HuH-7 (cell line): ENCODE data around the gene CCDC110.
A peak's percentile ranks its signal among the peaks of the same experiment; 100 is the strongest.

Experiments used
- DNase-seq: peaks from one replicate; pipeline ENCODE4 v3.0.0; 2011; ENCODE audit warnings: low spot score

Gene CCDC110

DNA sequence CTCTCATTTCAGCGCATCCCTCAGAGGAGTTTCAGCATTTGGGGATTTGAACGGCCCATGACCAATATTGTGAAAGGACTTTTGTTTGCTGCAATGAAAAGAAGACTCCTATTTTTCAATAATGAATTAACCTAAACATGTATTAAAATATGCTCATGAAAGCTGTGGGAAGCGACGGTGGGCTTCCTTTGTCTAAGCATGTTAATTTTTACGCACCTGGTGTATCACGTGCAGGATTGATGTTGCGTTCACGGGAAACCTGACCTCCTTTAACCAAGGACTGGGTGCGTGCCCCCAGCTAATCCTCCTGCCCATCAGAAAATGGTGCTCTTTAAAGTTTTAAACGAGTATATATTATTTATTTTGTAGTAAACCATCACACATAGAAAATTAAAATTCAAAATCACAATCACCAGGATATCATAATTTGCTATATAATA lies 590 bp upstream of the CCDC110 start:
- DNase-seq, result no peak

GRCh38 chr4:185470501-185471195 lies 885 bp downstream of the CCDC110 start:
- DNase-seq, result peak; percentile 4

DNA sequence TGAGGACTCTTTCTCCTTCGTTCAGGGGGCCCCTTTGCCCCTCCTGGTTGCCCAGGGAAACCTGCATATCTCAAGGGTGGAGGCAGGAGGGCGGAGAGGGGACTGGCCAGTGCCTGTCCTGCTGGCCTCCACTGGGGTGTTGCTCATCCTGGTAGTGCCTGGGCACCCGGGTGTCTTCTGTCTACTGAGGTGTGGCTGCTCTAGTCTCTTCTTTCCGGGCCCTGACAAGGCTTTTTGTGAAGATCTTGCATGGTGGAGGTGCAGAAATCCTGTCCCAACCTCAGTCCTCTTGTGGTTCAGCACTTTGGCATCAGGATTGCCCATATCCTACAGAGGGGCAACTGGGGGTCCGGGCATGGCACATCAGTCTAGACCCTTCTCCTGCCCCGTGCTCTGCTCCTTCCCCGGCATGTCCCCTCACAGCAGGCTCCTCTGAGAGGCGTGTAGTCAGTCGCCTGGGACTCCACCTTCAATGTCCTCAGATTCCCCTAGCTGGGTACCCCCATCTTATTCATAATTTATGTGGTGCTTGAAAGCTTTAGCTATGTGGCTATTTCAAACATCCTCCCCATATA lies 1.9 kb downstream of the CCDC110 start:
- no peak for DNase-seq

GRCh38 chr4:185468999-185469398 lies 2.5 kb downstream of the CCDC110 start:
- no peak for DNase-seq

DNA sequence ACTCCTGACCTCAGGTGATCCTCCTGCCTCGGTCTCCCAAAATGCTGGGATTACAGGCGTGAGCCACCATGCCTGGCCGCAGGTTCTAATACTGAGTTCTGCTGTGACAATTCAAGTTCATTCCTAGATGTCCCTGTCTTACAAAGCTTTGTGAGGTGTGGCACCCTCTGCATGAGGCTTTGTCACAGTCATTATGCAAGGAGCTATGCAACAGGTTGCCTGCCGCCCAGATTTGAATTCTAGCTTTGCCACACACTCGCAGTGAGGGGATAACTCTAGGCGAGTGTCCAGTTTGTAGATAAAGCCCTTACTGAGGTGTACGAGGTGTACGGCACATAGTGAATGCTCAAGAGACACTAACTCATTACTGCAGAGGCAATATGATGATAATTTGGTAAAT lies 3.5 kb downstream of the CCDC110 start:
- no peak for DNase-seq

GRCh38 chr4:185467101-185467500 lies 4.4 kb downstream of the CCDC110 start:
- DNase-seq, result no peak

GRCh38 chr4:185465707-185466106 lies 5.8 kb downstream of the CCDC110 start:
- no peak for DNase-seq

DNA sequence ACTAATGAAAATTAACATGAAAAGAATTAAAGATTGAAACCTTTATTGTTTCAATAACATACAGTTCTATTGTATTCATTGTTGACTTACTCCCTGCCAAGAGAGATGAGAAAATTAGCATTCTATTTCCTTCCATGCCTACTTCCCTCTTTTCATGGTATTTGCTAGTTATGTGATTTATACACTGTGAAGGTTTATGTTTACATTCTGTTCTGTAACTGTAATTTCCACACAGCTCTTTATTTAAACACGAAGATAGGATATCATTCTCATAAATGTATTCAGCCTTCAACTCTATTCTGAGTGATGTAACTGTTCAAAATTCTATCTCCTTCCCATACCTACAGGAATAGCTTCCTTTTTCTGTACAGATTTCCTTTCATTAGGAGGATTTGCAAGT lies 6.6 kb downstream of the CCDC110 start:
- DNase-seq, result no peak

DNA sequence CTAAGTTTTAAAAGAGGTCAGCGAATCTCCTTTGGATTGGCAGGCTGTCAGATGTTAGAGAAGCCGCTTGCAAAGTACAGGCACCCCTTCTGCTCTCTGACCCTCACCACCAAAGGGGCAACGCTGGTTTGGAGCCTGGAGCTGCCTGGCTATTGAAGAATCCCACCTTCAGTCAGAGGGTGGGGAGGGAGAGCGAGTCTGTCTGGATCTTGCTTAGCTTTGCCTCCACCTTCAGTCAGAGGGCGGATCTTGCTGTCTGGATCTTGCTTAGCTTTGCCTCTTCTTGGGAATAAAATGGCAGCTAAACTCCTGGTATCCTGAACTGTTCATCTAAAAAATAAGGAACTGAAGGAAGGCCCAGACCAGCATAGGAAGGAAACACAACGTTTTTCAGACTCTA lies 7.3 kb downstream of the CCDC110 start:
- no peak for DNase-seq

DNA sequence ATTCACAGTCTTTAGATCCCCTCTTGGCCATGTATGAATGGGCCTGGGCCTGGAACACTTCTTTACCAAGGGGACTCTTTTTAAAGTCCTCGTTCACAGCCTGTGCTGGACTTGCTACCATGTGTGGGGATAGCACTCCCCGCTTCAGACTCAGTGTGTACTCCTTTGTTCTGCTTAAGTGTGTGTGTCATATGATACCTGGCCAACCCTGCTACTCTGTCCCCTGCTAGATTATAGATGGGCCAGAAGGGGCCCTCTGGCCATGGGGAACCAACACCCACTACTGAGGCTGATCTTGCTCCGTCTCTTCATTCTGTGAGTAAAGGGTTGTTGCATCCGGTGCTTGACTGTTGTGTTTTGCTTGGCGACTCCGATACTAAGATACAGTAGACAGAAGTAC lies 8.0 kb downstream of the CCDC110 start:
- no peak for DNase-seq

- no peak for DNase-seq
These were observed 10.0 kb downstream of the CCDC110 start for GRCh38 chr4:185461565-185461964.

GRCh38 chr4:185457136-185457535 lies 14.4 kb downstream of the CCDC110 start:
- no peak for DNase-seq

GRCh38 chr4:185456131-185456530 lies 15.4 kb downstream of the CCDC110 start:
- no peak for DNase-seq

DNA sequence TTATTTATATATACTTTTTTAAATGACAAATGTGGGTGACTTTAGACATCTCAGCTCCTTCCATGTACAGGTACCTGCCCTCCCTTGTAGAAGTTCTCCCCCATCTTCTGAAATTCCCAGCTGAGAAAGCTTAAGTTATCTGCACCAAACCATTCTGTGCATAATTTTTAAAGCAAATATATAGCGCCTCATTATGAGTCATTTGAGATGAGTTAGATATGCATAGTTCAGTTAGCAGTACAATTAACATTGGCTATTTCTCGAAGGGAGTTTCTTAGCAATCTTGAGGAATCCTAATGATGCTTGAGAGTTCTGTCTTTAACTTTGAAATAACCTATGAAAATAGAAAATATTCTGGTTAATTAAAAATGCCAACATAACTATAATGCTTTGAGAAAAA lies 26.3 kb downstream of the CCDC110 start:
- DNase-seq, result no peak

GRCh38 chr4:185441479-185441878 lies 30.1 kb downstream of the CCDC110 start:
- DNase-seq, result no peak

DNA sequence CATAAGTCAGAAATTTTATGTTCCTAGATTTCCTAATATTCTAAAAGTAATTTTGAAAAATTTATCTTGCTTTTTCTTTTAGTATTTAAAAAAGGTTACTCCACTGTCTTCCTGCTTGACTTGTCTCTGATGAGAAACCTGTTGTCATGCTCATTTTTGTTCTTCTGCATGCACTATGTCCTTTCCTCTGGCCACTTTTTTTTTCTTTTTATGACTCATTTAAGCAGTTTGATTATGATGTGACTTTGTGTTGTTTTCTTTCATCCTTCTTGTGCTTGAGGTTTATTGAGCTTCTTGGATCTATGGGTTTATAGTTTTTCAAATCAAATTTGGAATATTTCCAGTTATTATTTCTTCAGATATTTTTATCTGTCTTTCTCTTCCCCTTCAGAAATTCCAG lies 33.7 kb downstream of the CCDC110 start:
- no peak for DNase-seq

- no peak for DNase-seq
These were observed 36.1 kb downstream of the CCDC110 start for GRCh38 chr4:185435466-185435865.

GRCh38 chr4:185429660-185430059 lies 41.9 kb downstream of the CCDC110 start:
- DNase-seq, result no peak

- DNase-seq, result no peak
These were observed 44.4 kb downstream of the CCDC110 start for GRCh38 chr4:185426960-185427688.

DNA sequence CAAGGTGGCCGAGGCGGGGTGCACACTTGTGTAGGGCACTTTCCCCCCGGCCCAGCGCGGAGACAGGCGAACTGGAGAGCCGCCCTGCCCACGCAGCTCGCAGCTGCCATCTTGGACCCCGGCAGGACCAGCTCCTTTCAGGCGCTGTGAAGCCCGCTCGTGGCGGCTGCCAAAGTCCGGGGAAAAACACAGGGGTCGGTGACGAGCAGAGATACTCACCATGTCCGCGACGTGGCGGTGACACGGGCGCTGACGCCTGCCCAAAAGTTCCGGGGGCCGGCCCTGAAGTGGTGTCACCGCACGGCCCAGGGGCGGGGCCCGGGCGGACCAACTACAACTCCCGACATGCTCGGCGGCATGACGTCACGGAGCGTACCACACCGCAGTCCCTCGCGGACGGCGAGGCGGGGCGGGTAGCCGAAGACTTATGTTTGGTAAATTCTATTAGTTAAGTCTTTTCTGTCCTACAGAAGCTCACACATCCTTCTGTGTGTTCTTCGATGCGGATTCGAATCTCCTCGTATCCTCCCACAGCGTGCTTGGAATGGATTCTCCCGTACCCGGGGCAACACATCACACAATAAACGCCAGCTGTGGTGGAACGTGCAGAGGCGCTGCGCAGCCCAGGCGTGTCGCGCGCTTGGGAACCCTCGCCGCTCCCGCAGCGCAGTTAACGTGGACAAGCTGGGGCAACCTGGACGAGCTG lies 45.7 kb downstream of the CCDC110 start, which contains the start of gene UFSP2:
UFSP2 (minus strand) TSS at position 318 of the 706 bp plus-strand sequence; CDS start at position 222, 96 bp downstream.
- peak; percentile 49 for DNase-seq

GRCh38 chr4:185424905-185425646 lies 46.5 kb downstream of the CCDC110 start:
- no peak for DNase-seq
